Measurements from ENCODE around the gene STX3. TPM values are rescaled to one million over a fixed set of nuclear protein-coding genes. Genes with fewer than 3 reads are reported as not detected.

The STX3 gene
- total and polyA plus RNA-seq, 2 of the 8 experiments (the other 6 are each of a cell fraction or from before 2014, with no cell fraction given): 50.5 to 56.1 TPM

DNA sequence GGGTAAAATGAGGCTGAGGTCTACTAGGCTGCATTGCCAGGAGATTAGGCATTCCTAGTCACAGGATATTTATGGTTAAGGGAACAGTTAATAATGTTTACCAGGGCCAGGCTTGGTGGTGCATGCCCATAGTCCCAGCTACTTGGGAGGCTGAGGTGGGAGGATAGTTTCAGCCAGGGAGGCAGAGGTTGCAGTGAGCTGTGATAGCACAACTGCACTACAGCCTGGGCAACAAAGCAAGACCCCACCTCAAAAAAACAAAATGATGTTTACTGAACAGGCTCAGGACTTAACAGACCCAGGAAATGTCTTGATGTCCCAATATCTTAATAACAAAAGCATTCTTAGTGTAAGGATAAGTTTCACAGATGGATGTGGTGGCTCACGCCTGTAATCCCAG lies 58.2 kb downstream of the STX3 start (continued):
- TF ChIP-seq HDAC2 (IDR thresholded peaks at IDR 0.05; ENCODE audit: borderline replicate concordance in 1 of 2, low read depth in 2 of 2, low read length in 2 of 2) (no peak), GTF2F1 (IDR thresholded peaks at IDR 0.05; ENCODE audit: borderline replicate concordance, low read depth, low read length) (no peak), POU5F1 (IDR thresholded peaks at IDR 0.05; ENCODE audit: low read depth, low read length) (no peak), ASH2L (IDR thresholded peaks at IDR 0.05; ENCODE audit: low read length) (no peak), PHF8 (conservative IDR thresholded peaks at IDR 0.05; ENCODE audit: low read depth, low read length) (no peak), RBBP5 (IDR thresholded peaks at IDR 0.05; ENCODE audit: borderline replicate concordance, low read depth, low read length) (no peak)
- TF ChIP-seq, protein P1, sequence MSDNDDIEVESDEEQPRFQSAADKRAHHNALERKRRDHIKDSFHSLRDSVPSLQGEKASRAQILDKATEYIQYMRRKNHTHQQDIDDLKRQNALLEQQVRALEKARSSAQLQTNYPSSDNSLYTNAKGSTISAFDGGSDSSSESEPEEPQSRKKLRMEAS (IDR thresholded peaks at IDR 0.05): no peak

Measured in H1 (cell line).